ENCODE measurements around the gene MAPK12.

- TF ChIP-seq REST (IDR thresholded peaks at IDR 0.05; ENCODE audit: borderline replicate concordance) (no peak), CTCF (IDR thresholded peaks at IDR 0.05; ENCODE audit: poor library complexity, severe bottlenecking) (no peak), POLR2AphosphoS5 (IDR thresholded peaks at IDR 0.05) (no peak), TAF1 (IDR thresholded peaks at IDR 0.05; ENCODE audit: low read depth) (no peak), RAD21 (conservative IDR thresholded peaks at IDR 0.05) (no peak), EZH2 (IDR thresholded peaks at IDR 0.05; ENCODE audit: borderline replicate concordance, insufficient read depth, low read length, poor library complexity, severe bottlenecking) (no peak), SMC3 (conservative IDR thresholded peaks at IDR 0.05; ENCODE audit: poor library complexity) (no peak), MXI1 (conservative IDR thresholded peaks at IDR 0.05; ENCODE audit: poor library complexity, severe bottlenecking) (no peak), EP300 (conservative IDR thresholded peaks at IDR 0.05; ENCODE audit: poor library complexity, severe bottlenecking) (no peak)
Measured at GRCh38 chr22:50232481-50233151, 28.9 kb downstream of the MAPK12 start.
